Measurements from ENCODE around the gene IFI35.
A peak's percentile ranks its signal among the peaks of the same experiment; 100 is the strongest.

GRCh38 chr17:42964161-42964932 lies 42.2 kb upstream of the IFI35 start, which contains the start of gene AARSD1:
- TF ChIP-seq POLR2A (IDR thresholded peaks at IDR 0.05) (no peak), CTCF (IDR thresholded peaks at IDR 0.05) (peak in 1 of 3 experiments; percentile 28)
